NCI-H526 (cell line): Measurements from ENCODE around the gene MRPL40.

Source experiments
- DNase-seq, 2 experiments: peaks; one replicate each; lab custom pipeline; 2025; lab: John Stamatoyannopoulos, UW

MRPL40 gene

DNA sequence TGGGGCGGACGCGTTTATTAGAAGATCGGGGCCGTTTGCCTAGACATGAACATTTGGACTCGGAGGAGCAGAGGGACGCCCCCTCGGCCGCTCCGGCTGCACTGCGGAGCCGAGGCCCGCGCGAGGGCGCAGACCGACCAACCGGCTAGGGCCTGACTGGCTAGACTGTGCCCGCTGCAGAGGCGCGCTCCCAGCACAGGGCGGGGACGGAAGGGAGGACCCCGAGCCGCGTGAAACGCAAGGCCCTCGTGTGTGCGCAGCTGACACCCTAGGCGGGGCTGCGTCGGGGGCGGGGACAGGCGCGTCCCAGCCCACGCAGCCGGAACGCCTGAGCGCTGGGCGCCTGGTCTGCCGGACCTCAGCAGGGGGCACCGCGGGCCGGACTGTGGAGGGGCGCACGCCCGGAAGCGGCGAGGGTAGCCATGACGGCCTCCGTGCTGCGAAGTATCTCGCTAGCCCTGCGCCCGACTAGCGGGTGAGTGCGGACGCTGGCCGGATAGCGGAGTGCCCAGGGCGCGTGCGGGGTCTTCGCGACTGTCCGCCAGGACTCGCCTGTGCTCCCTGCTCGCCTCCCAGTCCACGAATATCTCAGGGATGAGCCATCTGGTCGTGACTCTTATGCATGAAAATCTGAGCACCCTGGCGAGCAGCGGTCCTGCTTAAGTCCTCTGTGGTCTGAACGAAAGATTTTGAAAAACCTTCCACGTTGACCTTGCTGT, at the start of gene MRPL40:
Gene MRPL40, plus strand, starts transcription at position 413 of the 719 bp plus-strand sequence. Its CDS starts 10 bp downstream, at position 423.
- peak; percentile 80 to 94 for DNase-seq

DNA sequence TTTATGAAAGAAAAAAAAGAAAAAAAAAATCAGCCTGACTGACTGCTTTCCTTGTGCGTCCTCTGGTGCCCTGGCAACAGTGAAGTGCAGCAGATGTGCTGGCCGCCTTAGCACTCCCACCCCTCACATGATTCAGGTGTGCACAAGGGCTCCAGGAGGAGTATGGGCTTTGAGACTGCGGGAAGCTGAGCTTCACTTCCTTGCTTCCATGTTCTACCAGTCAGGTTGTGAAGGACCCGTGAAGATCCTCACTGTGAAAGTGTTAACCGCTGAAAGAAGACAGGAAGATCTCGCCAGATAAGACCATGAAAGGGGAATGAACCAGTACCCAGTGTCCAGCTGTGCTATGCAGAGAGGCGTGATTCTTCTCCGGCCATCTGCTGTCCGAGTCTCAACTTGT, 49.1 kb upstream of the MRPL40 start:
- DNase-seq: no peak

DNA sequence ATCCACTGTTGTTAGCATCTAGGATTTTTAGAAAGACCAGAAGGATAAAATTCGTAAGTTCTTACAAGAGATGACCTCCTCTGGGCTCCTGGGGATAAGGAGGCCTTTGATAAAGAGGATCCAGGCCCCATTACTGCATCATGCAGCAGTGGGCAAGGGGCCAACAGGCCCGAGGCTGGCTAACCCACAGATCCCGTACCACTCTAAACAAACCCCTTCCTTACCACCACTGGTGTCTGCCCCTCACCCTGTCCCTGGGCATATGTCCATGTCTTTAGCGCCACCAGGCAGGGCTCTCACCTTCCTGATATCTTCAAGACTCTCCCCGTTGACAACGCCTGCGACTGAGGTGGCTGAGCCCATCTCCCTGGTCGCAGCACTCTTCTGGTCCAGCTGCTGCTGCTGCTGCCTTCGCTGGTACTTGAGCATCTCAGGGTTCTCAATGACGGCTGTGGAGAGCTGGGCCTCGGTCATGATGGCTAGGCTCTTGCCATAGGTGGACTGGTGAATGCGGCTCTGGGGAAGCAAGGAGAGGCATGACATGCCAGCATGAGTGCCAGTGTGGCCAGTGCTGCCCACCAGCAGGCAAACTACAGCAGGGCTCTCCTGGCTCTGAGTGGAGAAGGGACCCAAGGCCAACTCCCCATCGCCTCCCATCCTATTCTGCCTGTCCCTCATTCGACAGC, 47.0 kb upstream of the MRPL40 start:
- DNase-seq: no peak

DNA sequence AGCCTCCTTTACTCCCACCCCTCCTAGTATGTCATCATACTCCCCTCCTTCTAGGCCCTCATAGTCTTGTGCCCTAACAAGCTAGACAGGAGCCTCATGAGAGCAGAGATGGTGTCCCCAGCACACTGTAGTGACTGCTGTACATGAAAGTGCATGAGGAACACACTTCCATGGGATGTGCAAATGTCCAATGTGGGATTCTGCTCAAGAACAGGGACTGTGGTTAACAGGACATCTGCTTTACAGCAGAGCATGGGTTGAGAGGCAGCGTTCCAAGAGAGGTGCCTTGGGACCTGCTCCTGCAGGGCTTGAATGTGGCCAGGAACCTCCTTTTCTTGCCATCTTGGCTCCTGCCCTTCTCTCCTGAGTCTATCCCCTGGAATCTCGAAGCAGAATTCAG, 46.1 kb upstream of the MRPL40 start:
- no peak for DNase-seq

DNA sequence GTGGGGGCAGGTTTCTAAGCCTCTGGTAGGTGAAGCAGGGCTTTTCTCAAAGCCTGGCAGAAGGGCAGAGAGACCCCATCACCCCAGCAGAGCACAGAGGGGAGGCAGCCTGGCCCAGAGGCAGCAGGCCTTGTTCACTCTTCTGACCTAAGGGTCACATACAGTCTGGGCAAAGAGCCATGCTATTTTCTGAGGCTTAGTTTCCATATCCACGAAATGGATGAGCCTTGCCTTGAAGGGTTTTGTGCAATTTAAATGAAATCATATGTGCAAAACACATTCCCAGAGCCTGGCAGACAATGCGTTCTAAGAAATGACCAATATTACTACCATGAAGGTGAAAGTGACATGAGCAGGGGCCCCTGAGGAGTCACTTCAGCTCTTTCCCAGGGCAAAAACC, 45.3 kb upstream of the MRPL40 start:
- DNase-seq: no peak

DNA sequence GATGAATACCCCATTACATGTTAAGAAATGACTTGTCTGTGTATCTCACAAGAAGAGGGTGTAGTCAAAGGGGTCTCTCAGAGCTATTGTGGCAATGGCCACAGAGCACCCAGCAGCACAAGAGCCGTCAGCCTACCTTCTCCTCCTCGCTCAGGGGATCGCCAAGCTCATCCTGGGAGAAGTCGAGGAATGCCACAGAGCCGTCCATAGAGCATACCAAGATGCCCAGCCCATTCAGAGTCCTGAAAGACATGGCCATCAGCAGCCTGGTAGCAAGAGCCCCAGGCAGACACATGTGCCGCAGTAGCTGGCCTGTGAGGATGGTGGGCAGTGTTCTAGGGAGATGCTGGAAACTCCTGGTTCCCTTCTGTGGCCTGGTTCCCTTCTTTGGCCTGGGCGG, 44.8 kb upstream of the MRPL40 start:
- no peak for DNase-seq

DNA sequence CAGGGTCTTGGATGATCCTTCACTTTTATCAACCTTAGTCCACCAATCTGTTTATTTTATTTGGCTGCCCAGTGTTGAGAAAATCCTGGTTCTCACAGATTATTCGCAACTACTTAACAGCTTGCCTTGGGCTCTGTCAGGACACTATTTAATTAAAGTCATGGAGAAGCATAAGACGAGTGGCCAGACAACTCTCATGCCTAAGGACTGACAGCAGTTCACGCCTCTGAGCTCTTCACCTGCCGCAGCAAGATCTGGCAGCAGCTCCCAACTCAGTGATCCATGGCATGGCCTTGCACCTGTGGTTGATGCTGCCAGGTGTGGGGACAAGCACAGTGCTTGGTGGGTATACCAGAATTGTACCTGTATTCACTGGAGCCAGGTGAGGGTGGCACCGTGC, 38.6 kb upstream of the MRPL40 start:
- no peak for DNase-seq

DNA sequence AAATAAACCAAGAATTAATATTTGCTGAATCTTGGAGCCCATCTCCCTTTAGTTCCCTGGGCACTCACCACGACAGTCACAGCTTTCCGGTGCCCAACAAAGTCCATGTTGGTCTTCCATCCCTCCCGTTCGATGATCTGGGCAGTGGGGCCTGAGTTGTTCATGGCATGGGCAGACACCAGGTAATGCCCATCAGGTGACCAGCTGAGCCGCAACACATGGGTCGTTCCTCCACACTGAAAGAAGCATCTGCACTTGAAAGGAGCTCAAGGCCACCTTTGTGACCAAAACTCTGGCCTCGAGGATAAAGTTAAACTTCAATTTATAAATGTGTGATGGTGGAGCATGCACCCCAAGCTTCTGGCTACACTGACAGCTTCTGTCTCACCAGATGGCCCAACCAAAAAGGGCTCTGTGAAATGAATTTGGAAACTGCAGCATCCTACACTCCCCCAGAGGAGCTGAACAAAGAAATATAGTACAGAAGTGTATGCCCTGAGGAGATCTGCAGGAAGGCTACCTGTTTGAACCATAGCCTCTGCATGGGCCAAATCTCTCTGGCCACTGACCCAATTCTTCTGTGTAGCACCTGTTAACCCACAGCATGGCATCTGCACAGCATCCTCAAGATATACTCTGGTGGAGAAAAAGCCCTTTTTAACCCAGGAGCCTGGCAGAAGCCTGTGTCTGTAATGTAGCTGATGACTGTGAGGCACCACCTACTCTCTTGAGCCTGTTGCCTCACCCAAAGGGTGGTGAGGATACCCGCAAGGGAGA, 37.9 kb upstream of the MRPL40 start:
- no peak for DNase-seq

DNA sequence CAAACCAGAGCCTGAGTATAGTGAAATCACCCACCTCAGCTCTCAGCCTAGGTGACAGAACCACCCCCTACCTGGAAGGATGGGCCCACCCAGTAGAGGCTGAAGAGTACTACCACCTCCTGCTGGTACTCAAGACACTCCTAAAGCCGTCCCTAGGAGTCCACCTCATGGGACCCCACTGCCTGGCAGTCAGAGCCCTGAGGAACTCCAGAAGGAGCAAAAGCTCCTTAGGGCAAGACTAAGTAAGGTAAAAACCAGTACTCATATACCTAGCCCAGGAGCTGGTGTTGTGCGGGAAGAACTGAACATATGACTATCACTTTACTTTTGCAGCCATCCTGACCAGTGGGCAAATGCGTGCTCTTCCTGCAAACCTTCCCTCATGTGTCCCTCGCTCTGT, 37.1 kb upstream of the MRPL40 start:
- DNase-seq: no peak

DNA sequence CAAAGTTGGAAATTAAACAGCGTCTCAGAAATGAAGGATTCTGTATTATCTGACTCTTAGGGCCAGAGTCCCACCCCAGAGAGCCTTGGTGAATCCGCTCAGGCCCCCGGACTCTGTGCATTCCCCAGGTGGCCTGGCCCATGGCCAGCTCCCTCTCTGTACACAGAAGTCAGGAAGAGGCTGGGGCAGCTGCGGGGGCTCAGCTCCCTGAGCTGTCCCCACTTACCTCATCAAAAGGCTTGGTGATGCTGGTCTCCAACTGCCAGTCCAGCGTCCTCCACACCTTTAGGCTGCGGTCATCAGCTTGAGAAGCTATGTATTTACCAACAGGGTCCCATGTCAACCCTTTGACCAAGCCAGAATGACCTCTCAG, 35.8 kb upstream of the MRPL40 start:
- no peak for DNase-seq

DNA sequence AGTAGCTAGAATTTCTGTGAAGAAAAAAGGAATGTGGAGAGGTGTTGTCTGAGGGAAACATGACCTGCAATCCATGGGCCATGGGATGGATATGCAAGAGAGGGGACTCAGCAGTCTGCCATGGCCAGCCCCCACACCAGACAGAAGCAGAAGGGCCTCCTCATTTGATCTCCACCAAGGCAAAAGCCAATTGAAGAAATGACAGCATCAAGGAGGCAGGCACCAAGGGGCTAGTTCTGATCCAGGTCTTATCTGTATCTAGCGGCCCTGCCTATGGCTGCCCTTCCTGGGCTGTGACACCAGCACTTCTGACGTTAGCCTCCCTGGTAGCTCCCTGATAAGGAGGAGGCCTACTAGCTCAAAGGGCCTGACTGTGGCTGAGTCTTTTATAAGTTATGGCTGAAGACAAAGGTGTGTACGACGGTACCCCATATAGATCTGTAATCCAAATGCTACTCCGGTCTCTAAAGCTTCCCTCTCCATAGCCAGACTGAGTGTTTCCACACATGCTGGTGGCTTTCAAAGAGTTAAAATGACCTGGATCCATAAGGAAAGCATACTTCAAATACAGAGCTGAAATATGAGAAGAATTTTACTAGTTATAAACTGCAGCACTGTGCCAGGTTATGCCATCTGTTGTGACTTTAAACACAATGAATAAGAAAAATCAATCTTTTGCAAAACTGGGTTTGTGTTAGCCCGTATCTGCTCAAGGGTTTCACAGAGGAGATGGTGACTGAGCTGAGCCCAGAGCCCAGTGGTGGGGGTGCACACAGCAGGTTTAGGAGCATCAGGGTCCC, 35.2 kb upstream of the MRPL40 start:
- DNase-seq: no peak

DNA sequence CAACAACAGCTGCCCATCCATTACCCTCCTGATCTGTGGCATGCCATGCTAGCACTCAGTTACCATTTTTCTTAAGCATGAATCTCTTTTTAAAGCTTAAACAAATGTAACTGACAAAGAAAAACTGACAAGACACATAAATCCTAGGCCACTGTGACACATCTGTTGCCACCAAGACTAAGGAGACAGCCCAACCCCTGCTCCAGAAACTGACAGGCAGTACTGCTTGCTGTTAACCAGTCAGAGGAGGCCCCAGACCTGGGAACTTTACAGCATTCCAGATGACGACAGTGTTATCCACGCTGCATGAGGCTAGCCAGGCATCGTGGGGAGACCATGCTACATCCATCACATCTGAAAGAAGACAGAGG, 34.6 kb upstream of the MRPL40 start:
- DNase-seq: no peak

DNA sequence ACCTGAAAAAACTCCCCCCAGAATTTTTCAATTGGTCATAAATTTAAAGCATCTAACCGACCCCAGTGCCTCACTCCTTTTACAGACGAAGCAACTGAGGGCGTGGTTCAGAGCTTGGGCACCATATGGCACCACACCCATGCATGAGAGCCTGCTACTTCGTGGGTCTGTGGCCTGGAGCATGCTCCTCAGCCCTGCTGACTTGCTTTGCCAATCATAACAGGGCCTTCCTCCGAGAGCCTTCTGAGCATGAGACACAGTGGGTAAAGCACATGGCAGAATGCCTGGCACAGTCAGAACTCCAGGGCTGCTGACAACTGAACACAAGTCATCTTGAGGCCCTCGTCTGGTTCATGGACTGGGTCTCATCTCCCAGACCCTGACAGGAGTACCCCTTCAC, 34.1 kb upstream of the MRPL40 start:
- no peak for DNase-seq

DNA sequence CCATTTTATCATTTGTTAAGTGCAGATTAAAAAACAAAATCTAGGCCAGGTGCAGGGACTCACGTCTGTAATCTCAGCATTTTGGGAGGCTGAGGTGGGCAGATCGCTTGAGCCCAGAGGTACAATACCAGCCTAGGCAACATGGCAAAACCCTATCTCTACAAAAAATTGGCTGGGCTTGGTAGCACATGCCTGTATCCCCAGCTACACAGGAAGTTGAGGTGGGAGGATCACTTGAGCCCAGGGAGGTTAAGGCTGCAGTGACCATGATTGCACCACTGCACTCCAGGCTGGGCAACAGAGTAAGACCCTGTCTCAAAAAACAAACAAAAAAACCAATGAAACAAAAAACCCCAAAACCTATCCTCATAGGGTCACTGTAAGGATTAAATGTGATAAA, 33.7 kb upstream of the MRPL40 start:
- DNase-seq: no peak

DNA sequence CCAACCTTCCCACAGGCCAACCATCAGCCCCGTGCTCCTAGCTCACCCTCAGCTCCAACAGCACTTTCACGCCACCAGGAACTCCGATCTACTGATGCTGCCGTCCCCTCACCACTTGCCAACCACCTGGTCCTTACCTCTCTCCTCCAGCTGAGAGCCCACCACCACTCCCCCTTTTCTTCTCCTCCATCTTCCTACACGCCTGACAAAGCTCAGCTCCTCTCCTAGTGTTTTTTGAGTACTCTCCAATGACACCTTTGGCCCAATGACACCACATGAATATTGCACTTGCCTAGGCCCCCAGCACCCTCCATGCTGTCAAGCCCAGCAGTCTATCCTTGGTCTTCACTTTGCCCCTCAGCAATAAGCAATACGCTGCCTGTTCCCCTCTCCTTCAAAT, 31.5 kb upstream of the MRPL40 start:
- no peak for DNase-seq

DNA sequence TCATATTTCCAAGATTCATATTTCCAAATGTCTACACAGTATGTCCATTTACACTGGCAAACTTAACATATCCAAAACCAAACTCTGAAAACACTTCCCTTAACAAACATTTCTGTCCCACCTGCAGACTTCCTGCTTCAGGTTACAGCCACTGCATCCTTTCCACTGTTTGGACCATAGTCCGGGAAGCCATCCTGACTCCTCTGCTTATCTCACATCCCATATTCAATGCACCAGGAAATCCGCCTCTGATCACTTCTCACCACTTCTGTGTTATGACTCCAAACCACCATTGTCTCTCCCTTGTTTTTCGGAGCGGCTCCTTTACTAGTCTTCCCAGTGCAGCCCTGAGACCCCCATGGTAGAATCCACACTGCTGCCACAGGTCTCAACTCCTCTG, 30.9 kb upstream of the MRPL40 start:
- DNase-seq: no peak

DNA sequence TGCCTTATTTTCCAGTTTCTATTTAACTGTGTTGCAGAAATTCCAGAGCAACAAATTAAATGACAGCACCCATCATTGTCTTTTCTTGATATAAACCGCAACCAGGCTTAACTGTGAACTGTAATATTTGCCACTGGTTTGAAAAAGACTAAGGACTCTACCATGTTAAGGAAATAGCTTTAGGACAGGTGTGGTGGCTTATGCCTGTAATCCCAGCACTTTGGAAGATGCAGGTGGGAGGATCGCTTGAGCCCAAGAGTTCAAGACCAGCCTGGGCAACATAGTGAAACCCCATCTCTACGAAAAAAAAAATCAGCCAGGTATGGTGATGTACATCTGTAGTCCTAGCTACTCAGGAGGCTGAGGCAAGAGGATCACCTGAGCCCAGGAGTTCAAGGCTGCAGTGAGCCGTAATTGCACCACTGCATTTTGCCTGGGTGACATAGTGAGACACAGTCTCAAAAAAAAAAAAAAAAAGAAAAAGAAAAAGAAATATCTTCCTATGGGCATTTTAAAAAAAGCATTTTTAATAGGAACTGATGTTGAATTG, 29.6 kb upstream of the MRPL40 start:
- DNase-seq: no peak

DNA sequence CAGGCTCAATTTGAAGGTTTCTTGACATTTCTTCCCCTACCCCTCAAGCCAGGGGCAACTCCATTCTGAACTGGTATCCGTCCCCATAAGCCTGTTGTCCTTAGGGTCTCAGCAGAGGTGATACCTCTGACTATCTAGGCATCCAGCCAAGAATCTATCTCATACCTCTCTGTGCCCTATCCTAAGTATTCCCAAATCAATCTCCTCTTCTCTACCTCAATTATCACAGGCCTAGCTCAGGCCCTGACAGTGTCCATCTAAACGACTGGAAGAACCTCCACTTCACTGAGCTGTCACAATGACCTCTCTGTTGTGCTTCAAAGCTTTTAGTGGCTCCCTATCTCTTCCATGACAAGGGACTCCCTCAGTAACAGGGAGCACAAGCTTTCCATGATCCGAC, 27.7 kb upstream of the MRPL40 start:
- no peak for DNase-seq

DNA sequence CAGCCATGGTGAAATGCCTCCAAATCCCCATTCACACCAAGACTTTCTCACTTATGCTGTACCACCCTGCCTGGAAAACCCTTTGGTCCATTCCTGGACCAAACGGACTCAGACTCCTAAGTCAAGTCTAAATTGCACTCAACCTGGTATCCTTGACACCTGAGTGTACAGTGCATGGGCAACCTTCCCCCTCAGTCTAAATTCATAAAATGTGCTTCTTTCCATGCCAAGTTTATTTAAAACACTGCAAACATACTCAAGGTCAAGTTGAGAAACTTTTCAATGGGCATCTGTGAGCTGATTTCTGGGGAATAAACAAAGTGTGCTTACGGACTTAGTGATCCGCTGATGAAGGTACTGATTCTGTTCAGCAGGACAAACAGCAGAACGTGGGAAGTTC, 27.2 kb upstream of the MRPL40 start:
- no peak for DNase-seq

DNA sequence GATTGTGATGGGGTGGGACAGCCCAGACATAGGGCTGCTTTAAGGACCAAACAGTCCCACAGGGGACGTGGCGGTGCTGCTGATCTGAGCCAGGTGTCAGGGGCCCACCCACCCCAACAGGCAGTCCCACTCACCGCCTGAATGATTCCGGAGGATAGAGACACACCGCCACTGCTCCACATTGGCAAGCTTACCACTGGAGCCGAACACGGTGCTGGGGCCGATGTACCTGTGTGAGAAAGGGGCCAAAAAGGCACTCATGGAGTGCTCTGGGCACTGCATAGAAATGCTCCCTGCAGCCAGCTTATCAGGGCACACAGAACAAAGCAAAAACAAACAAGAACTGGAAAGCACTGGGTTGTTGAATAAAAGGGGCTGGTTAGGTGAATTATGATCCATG, 26.7 kb upstream of the MRPL40 start:
- no peak for DNase-seq

DNA sequence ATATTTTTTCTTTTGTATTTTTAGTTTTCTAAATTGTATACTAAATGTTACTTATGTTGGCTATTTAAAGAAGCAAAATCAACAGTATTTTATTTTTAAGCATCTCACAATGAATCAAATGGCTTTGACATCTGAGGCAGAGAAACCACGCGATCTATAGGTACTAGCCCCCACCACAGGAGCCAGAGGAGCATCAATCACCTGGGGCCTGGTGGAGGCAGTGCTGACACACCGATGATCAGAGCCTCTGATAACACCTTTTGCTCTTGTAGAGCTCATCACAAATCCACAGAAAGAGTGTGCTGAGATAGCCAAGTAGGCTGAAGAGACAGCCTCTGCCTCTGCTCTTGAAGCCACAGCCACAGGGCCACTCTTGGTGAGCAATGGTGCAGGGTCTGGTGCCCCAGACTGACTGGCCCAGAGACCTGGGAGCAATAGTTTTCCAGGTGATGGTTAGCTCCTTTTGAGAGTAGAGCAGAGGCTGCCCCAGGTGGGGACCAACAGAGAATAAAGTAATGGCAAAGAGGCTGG, 26.0 kb upstream of the MRPL40 start:
- DNase-seq: no peak

DNA sequence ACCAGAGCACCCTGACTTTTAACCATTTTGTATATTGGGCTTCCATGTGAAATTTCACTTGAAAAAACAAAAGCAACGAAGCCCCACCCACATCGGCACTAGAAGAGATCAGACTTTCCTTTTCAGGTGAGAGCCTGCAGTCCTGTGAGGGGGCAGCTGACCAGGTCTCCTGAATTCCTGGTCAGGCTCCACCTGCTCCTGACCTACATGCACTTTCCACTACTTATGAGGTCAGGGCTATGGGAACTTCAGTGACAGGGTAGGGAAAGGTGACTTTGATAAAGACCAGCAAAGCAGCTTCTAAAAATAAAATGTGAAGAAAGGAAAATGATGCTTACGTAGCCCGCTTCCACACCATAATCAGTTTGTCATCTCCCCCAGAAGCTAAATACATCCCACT, 25.5 kb upstream of the MRPL40 start:
- DNase-seq: no peak
